Measurements from ENCODE around the gene SLC39A11. TPM values are rescaled to one million over a fixed set of nuclear protein-coding genes. Genes with fewer than 3 reads are reported as not detected.

Gene SLC39A11
- polyA plus RNA-seq, 1 of the 3 experiments (the other 2 are of a cell fraction): 23.5 TPM

DNA sequence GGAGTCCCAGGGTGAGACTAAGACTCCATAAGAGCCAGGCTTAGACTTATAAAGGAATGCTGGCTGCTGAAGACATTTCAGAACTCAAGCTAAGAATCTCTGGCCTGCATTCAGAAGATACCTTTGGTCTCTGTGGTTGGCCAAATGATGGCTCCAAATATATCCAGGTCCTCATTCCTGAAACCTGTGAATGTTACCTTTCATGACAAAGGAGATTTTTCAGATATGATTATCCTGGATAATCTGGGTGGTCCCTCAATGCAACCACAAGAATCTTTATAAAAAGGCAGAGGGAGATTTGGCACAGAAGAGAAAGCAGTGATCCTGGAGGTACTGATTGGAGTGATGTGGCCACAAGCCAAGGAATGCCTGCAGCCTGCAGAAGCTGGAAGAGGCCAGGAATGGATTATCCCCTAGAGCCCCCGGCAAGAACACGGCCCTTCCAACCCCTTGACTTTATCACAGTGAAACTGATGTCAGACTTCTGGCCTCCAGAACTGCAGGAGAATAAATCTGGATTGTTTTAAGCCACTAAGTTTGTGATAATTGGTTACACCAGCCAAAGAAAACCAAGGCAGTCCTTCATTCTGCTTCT is 253.3 kb downstream of the SLC39A11 start:
- TF ChIP-seq EZH2phosphoT487 (IDR thresholded peaks at IDR 0.05; ENCODE audit: borderline replicate concordance, low read depth) (no peak), FOXJ3 (CRISPR knock-in tag; IDR thresholded peaks at IDR 0.05) (no peak), MAX (IDR thresholded peaks at IDR 0.05; ENCODE audit: low read depth) (no peak), TAF1 (IDR thresholded peaks at IDR 0.05; ENCODE audit: borderline replicate concordance, low read depth, low read length) (no peak), RXRA (IDR thresholded peaks at IDR 0.05; ENCODE audit: borderline replicate concordance, low read depth) (no peak), RCOR1 (IDR thresholded peaks at IDR 0.05; ENCODE audit: low read length) (no peak), JUND (IDR thresholded peaks at IDR 0.05) (no peak), GABPA (IDR thresholded peaks at IDR 0.05; ENCODE audit: low read depth) (no peak), TEAD4 (IDR thresholded peaks at IDR 0.05; ENCODE audit: borderline replicate concordance, insufficient read depth) (no peak), CHD2 (IDR thresholded peaks at IDR 0.05; ENCODE audit: low read length, partially characterized antibody) (no peak)
- H3K36me3 ChIP-seq (replicated peaks in 1 of 2; ENCODE audit: control insufficient read depth in 1 of 2, insufficient read depth in 2 of 2, low read length in 1 of 2): peaks cover 0 to 7% of the 10 kb centered on the region in 2 experiments
- no peak overlapping the region for H2AFZ ChIP-seq (ENCODE audit: low read depth)
- H3K4me3 ChIP-seq (ENCODE audit: low read depth in 2 of 2, low read length in 1 of 2): no peak overlapping the region
- WGBS (ENCODE audit: low lambda C conversion rate): 17% methylated on average over 2 of the region's 2 CpGs
- ChIA-PET CTCF (interaction anchor here (0.6 to 1.0 kb wide), 2 partner anchors 110 to 147 kb away, joined by 3 read pairs; no protein-coding TSS in a partner anchor), POLR2A (no interaction called here)
- no peaks in the 10 kb centered on the region for H3K79me2 ChIP-seq (ENCODE audit: insufficient read depth)
- H3K27ac ChIP-seq (ENCODE audit: low read depth in 2 of 2, low read length in 1 of 2): no peak overlapping the region
- H3K27me3 ChIP-seq (ENCODE audit: insufficient read depth): no peaks in the 10 kb centered on the region
- H3F3A ChIP-seq (replicated peaks; ENCODE audit: insufficient read depth): no peaks in the 10 kb centered on the region
- H4K20me1 ChIP-seq (ENCODE audit: insufficient read depth): no peaks in the 10 kb centered on the region
- H3K4me1 ChIP-seq (ENCODE audit: control insufficient read depth in 1 of 2, insufficient read depth in 2 of 2, low read depth in 1 of 2, low read length in 1 of 2): no peaks in the 10 kb centered on the region
- DNase-seq: no peak
- no peak overlapping the region for H3K4me2 ChIP-seq
- no peak overlapping the region for H3K9ac ChIP-seq
- no peaks in the 10 kb centered on the region for H3K9me2 ChIP-seq
- no peaks in the 10 kb centered on the region for H3K9me3 ChIP-seq

DNA sequence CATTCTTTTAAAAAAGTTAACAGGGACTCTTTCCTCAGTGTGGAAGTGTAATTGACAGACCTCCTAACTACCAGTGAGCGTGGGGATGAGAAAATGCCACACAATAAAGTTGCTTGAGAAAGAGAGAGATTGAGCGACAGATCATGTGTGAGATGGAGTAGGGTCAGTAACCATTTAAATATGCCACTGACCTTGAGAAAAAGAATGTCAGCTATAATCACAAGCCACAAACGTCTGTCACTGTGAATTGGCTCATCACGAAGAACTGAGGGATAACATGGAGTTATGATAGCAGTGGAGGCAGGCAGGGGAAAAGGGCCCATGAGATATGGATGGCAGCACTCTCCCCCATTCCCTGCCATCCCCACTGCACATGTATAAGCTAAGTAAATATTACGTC is 253.9 kb downstream of the SLC39A11 start:
- Histone ChIP-seq H3K36me3 (replicated peaks in 1 of 2; ENCODE audit: control insufficient read depth in 1 of 2, insufficient read depth in 2 of 2, low read length in 1 of 2) (peaks cover 0 to 7% of the 10 kb centered on the region in 2 experiments), H3K4me1 (ENCODE audit: control insufficient read depth in 1 of 2, insufficient read depth in 2 of 2, low read depth in 1 of 2, low read length in 1 of 2) (no peaks in the 10 kb centered on the region), H3K79me2 (ENCODE audit: insufficient read depth) (no peaks in the 10 kb centered on the region), H3K9me3 (no peaks in the 10 kb centered on the region), H2AFZ (ENCODE audit: low read depth) (no peak overlapping the region), H3K27ac (ENCODE audit: low read depth in 2 of 2, low read length in 1 of 2) (no peak overlapping the region), H3K4me2 (no peak overlapping the region), H3K9me2 (no peaks in the 10 kb centered on the region), H3K27me3 (ENCODE audit: insufficient read depth) (no peaks in the 10 kb centered on the region), H4K20me1 (ENCODE audit: insufficient read depth) (no peaks in the 10 kb centered on the region), H3F3A (replicated peaks; ENCODE audit: insufficient read depth) (no peaks in the 10 kb centered on the region), H3K9ac (no peak overlapping the region), H3K4me3 (ENCODE audit: low read depth in 2 of 2, low read length in 1 of 2) (no peak overlapping the region)
- WGBS (ENCODE audit: low lambda C conversion rate): 83% methylated on average over 5 of the region's 5 CpGs
- ChIA-PET POLR2A (no interaction called here), CTCF (interaction anchor here (1.0 kb wide), 1 partner anchor 148 kb away, joined by 3 read pairs; no protein-coding TSS in a partner anchor)
- no peak for TF ChIP-seq MEF2A (IDR thresholded peaks at IDR 0.05; ENCODE audit: borderline replicate concordance, low read depth)
- TF ChIP-seq TCF12 (IDR thresholded peaks at IDR 0.05): no peak
- no peak for TF ChIP-seq FOXJ3 (CRISPR knock-in tag; IDR thresholded peaks at IDR 0.05)
- TF ChIP-seq RCOR1 (IDR thresholded peaks at IDR 0.05; ENCODE audit: low read length): no peak
- no peak for DNase-seq

DNA sequence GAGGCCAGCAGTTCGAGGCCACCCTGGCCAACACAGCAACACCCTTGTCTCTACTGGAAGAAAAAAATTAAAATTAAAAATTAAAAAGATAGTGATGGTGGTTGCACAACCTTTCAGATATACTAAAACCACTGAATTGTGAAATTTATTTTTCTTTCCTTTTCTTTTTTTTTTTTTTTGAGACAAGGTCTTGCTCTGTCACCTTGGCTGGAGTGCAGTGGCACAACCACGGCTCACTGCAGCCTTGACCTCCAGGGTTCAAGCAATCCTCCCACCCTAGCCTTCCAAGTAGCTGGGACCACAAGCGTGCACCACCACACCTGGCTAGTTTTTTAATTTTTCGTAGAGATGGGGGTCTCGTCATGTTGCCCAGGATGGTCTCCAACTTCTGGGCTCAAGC is 254.4 kb downstream of the SLC39A11 start:
- Histone ChIP-seq H4K20me1 (ENCODE audit: insufficient read depth) (no peaks in the 10 kb centered on the region), H3K9ac (no peak overlapping the region), H2AFZ (ENCODE audit: low read depth) (no peak overlapping the region), H3K36me3 (replicated peaks in 1 of 2; ENCODE audit: control insufficient read depth in 1 of 2, insufficient read depth in 2 of 2, low read length in 1 of 2) (peaks cover 0 to 7% of the 10 kb centered on the region in 2 experiments), H3K79me2 (ENCODE audit: insufficient read depth) (no peaks in the 10 kb centered on the region), H3F3A (replicated peaks; ENCODE audit: insufficient read depth) (no peaks in the 10 kb centered on the region), H3K4me3 (ENCODE audit: low read depth in 2 of 2, low read length in 1 of 2) (no peak overlapping the region), H3K9me3 (no peaks in the 10 kb centered on the region), H3K9me2 (no peaks in the 10 kb centered on the region), H3K4me1 (ENCODE audit: control insufficient read depth in 1 of 2, insufficient read depth in 2 of 2, low read depth in 1 of 2, low read length in 1 of 2) (no peaks in the 10 kb centered on the region), H3K4me2 (no peak overlapping the region), H3K27me3 (ENCODE audit: insufficient read depth) (no peaks in the 10 kb centered on the region), H3K27ac (ENCODE audit: low read depth in 2 of 2, low read length in 1 of 2) (no peak overlapping the region)
- CTCF ChIA-PET: interaction anchor here (1.0 kb wide), 1 partner anchor 148 kb away, joined by 3 read pairs; no protein-coding TSS in a partner anchor
- TF ChIP-seq TEAD4 (IDR thresholded peaks at IDR 0.05; ENCODE audit: borderline replicate concordance, insufficient read depth): no peak
- TF ChIP-seq RXRA (IDR thresholded peaks at IDR 0.05; ENCODE audit: borderline replicate concordance, low read depth): no peak
- no peak for TF ChIP-seq TAF1 (IDR thresholded peaks at IDR 0.05; ENCODE audit: borderline replicate concordance, low read depth, low read length)
- no peak for TF ChIP-seq POLR2AphosphoS5 (IDR thresholded peaks at IDR 0.05; ENCODE audit: low read depth, low read length)
- TF ChIP-seq SMC3 (IDR thresholded peaks at IDR 0.05; ENCODE audit: low read depth, low read length): no peak
- no peak for TF ChIP-seq IRF3 (IDR thresholded peaks at IDR 0.05; ENCODE audit: low read depth, low read length)
- no peak for TF ChIP-seq NFIC (IDR thresholded peaks at IDR 0.05; ENCODE audit: borderline replicate concordance)
- no peak for TF ChIP-seq GATA2 (CRISPR knock-in tag; IDR thresholded peaks at IDR 0.05)
- no peak for TF ChIP-seq YY1 (IDR thresholded peaks at IDR 0.05; ENCODE audit: low read depth)
- TF ChIP-seq MXI1 (IDR thresholded peaks at IDR 0.05; ENCODE audit: low read depth, low read length): no peak
- WGBS (ENCODE audit: low lambda C conversion rate): 86% methylated on average over 5 of the region's 5 CpGs
- DNase-seq: no peak
- POLR2A ChIA-PET: no interaction called here
